GM21360 (cell line): ENCODE data around the gene PTN.

Source experiments
- ATAC-seq: cut with Tn5 transposase; IDR thresholded peaks from one replicate; pipeline ENCODE4 v1.9.1; 2021; ENCODE audit warnings: mild to moderate bottlenecking, moderate library complexity; ENCODE audit not compliant: unreplicated experiment

Gene PTN

DNA sequence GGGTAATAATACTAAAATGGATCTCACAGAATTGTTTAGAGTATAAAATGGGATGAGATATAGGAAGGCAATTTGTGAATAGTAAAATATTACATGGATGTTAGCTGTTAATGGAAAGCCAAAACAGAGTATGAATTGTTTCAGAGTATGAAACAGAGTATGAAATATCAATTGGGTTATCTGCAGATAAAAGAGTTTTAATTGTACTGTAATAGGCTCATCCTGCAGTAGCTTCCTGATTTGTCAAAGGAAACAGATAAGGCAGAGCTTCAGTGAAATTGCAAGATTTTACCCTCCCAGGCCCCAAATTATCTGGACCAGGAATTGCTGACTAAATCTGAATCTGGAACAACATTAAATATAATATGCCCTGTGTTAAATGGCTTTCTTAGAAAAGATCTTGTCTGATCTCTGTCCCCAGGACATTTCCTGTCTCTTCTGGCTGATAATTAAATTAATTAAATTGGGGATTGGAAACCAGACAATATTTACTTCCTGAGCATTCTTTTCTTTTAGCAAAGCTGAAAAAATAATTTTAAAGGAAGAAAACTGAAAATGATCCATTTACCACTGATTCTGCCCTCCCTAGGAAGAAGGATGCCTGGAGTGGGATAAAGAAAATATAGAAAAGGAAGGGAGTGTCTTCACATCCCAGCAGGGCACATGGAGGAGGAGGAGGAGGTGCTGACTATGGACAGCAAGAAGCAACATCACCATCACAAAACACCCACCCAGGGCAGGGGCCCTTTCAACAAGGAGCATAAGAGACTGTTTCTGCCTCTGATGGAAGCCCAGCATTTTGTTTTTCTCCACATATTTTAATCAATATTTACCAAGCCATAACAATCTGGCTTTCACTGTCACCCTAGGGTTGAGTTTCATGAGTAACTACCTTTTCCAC lies 18.5 kb downstream of the PTN start:
- no peak for ATAC-seq

DNA sequence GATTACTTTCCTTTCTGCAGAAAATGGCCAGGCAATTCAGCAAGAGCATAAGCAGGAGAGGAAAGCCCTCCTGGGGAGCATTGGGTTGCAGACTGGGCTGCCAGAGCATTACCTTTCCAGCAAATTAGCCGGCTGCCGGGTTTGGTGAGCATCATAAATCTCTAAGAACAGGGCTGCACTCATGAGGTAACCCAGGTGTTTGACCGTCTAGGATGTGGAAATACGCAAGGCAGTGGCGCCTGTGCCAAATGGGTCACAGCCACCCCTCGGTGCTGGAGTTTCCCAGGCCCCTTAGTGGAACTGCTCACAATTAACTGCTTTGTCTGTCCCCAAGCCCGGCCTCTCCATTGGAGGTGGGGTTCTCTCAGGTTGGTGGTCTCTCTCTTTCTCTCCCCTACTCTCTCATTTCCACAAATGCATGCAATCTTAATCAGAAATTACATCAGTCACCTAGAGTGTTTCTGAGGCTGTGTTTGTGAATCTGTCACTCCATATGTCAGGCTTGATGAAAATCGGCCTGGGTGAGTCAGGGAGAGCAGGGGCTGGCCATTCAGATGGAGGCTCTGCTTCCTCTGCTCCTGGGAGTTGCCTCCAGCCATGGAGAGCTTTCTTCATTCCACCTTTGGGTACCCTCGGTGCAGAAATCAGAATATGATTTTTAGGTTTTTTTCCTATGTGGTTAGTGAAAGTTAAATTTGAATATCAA lies 26.7 kb downstream of the PTN start:
- no peak for ATAC-seq

DNA sequence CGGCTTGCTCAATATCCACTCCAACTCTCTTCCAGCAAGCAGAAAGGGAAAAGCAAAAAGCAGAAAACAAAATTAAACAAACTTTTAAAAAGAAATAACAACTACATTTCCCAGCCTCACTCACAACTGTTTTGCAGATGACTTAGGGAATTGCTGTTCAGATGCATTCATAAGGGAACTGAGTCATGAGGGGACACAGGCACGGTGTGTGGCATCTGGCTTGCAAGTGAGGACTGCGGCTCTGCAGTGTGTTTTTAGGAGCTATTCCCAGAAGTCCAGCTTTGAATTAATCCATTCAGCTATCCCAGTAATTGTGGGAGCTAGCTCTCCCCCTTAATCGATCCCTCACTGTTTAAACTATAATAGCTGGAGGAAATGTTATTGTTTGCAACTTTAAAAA lies 30.3 kb downstream of the PTN start:
- ATAC-seq, result no peak

DNA sequence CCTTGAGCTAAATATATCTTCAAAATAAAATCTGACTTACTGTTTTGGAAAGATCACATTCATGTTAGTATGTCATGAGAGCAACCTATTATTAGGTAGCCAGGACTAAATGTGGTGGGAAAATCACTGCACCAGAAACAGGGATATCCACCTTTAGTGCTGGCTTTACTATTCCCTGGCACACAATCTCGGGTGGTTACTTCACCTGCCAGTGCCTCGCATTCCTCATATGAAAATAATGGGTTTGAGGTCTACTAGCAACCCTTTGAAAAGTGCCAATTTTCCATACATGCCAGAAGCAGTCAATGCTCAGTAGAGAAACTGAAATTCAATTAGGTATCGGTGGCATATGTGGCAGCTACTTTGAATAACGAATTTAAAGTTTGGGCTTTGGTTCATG lies 36.8 kb downstream of the PTN start:
- no peak for ATAC-seq

DNA sequence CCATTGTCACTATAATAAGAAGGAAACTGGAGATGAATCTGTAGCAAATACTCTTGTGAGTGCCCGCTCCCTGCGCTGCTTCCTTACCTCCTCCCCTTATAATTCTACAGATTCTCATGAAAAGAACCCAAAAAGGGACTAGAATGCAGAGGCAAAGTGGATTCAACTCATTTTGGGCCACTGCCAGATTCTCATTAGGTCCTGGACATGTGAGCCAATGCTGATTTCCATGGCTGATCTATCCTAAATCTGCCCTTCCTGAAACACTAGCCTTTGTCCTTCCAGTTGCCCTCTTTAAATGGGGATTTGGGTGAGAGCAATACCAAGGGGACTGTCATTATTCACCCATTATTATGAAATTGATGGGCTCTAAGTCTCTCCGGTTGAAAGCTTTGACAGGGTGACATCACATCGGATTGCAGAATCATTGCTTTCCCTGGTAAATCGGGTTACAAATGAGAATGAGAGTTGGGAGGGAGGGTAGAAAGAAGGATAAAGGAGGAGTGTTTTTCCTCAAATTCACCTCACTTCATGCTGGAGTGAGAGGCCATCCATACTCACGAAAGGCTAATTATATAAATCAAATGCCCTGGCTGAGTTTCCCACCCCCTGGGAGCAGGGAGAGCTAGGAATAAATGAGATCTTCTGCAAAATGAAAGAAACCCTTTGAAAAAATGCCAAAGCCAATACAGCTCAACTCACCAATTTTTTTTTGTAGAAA lies 37.5 kb downstream of the PTN start:
- no peak for ATAC-seq

DNA sequence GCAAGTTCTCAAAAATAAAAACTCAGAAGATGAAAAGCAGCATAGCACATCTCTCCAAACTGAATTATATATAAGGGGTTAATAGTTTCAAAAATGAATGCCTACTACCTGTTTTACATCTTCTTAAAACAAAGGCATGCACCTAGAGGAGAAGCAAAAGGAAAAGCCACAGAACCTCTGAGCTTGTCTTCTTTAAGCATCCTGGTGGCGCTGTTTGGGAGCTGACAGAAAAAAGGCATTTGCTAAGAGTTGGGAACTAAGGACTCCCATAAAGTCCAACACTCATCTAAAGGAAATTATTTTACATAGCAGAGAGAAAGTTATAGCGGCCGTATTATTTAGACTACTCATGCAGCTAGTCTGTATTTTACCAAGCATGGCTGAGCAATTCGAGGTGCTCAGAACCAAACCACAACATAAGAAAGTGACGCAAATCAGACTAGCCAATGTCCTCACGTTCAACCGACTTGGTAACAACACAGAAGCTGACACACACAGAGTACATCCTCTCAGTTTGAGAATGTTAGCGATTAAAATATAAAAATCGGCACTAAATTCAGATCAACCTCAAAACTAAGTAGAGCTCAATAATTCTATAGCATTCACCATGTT lies 38.8 kb downstream of the PTN start:
- ATAC-seq, result no peak

DNA sequence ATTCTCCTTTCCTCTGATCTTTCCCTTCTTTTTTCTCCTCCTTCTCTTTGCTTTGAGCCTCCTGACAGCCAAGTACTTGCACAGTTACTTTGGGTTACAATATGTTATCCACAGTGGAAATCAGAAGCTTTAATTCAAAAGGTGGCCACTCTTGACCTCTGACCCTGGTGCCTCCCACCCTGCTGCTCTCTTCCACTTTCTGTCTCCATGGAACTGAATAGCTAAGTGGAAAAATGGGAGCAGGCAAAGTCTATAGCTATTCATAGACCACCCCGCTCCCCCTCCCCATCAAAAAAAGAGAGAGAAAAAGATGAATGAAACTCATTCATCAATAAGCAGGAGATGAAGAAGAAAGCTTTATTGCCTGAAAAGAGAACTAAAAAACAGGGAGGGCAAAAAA lies 39.4 kb downstream of the PTN start:
- ATAC-seq, result no peak

DNA sequence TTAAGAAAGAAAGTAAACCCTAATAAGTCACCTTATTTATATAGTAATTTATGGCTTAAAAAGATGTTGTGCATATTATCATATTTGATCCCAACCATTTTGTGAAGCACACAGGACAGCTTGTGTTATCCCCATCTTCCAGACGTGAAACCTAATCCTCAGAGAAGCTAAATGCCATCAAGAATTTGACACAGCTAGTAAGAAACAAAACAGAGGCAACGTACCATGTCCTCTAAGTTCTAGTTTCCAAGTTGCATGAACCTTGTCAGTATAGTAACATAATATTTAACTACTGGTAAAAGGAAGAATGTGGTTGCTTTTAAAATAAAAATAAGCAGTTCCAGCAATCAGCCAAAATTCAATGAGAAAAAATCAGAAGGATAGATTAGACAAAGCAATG lies 41.5 kb downstream of the PTN start:
- no peak for ATAC-seq

DNA sequence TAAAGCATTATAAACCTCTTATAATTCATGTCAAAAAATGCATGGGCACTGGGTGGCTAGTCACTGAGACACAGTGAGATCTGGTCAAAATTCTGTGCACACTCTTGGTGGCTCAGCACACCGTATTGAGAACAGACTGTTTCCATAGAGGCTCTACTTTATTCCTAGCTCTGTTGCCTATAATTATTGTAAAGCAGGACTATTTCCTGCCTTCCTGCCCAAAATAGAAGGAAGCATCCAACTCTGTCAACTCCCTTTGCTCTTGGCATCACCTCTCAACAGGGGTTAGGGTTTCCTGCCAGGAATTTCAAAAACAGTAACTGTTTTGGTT lies 45.1 kb downstream of the PTN start:
- no peak for ATAC-seq

DNA sequence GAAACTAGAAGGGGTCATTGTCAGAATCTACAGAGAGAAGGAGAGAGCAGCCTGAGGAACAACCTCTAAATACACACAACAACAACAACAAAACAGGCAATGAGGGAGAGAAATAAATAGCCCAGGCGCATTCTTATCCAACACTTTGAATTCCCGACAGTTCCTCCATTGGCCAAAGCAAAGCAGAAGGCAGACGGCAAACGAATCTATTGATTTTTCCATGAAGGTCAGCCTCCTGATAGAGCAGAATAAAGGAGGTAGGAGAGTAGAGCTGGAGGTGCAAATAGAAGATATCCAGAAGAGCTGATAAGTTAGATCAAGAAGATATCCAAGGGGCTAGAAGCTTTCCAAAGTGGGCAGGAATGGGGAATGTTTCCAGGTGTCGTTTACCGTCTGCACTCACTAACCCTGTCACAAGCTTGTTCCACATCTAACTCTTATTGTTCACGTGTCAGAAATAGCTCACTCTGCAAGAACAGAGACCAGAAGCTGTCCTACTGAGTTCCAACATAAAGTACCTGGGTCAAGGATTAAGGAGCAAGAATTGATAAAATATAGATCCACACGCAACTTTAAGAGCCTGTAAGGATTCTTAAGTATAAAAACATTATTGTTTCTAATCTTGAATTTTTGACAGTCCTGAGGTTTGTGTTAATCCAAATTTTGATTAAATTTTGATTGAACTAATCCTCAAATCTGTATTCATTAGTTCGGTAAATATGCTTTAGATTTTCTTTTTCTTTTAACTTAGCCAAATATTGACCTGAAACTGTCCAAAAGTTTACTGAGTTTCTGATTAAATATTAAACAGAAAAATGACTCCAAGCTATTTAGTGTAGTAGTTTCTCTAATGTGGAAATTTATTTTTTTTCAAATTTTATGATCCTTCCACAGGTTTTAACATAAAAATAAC lies 45.7 kb downstream of the PTN start:
- no peak for ATAC-seq

DNA sequence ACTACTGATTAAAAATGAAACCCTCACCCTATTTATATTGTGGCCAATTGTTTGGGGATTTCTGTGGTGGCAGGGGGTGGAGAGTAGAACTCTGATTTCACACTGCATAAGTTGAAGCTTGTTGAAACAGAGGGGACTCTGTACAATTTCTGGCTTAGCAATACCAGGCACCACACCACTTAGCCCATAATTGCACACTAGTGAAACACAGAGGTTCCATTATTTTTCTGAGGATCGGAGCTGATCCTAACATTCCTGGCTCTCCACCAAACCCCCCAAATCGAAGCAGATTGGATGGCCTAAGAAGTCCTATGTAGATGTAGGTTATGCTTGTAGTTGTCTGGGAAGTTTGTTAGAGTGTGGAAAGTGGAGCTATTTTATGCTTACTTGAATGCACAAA lies 47.0 kb downstream of the PTN start:
- ATAC-seq, result no peak

DNA sequence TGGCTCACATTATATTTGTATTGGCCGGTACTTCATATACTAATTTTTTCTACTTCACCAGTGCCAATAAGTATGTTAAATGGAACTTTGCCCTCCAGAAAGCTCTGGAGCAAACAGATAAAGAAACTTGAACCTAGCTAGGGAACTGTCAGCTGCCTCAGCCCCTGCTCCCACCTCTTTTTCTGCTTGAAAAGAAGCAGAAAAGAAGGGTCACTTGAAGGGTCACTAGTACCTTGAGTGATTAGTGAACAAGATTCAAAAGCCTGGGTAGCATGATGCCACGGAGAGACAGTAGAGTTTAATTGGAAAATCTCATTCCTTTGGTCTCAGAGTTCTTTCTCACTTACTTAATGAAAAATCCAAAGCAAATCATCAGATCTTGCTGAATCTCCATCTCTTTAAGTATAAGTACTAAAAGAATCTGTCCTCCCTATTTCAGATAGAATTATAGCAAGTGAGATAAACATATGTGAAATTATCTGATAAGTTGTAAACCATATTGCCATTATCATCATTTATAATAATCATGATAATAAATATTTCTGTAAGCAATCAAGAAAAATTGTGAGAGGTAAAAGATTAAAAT lies 47.7 kb downstream of the PTN start:
- ATAC-seq, result no peak

DNA sequence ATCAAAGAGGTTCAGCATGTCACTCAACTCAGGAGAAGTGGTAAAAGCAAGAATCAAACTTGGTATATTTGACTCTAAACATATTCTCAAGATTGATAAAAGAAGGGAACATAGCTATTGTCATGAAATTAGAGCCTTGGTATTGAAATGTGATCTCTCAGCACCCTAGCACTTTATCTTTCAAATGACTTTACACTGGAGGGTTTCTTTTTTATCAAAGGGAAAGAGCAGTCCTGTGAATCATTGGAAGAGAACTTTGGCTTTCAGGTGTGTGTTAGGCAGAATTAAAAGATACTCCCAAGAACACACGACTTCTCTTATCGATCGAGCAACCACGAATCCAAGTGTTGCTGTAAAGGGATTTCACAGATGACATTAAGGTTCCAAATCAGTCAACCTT lies 54.4 kb downstream of the PTN start:
- no peak for ATAC-seq

DNA sequence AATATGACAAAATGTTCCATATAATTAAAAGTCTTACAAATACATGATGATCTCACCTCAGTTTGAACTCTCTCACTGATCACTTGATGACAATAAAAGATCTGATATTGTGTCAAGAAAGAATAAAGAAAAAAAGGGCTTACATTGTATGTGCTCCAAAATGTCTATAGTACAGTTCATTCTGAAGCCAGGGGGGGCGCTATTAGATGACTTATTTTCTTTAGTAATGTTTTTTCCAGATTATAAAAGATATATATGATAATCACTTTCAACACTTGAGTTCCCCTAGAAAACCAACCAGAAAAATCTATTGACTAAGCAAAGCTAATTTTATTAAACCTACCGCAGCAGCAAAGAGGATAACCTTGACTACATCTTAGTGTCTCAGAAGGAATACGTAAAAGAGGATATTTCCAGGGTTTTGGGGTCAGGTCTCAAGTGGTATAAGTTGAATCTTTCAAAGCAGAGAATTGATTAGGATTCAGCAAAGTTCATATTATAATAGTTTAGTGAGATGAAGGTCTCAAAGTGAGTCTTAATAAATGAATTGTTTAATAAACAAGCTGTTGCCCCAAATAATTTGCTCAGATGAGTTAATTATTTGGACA lies 55.8 kb downstream of the PTN start:
- no peak for ATAC-seq

DNA sequence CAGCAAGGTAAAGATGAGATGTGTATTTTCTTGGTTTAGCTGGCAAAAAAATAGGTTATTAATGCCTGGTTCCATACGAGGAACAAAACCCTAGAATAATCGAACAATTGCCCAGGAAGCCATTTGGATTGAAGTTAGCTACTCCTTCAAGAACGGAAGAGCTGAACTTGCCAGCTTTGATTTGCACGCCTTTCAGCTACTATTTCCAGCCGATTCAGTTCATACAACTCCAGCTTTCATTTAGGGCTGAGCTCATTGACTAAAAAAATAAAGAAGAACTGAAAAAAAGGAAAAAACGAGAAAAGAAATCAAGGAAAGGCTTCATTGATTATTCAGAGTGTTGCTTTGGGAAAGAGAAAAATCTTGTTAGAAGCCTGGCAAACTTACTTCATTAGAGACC lies 60.4 kb downstream of the PTN start:
- no peak for ATAC-seq

DNA sequence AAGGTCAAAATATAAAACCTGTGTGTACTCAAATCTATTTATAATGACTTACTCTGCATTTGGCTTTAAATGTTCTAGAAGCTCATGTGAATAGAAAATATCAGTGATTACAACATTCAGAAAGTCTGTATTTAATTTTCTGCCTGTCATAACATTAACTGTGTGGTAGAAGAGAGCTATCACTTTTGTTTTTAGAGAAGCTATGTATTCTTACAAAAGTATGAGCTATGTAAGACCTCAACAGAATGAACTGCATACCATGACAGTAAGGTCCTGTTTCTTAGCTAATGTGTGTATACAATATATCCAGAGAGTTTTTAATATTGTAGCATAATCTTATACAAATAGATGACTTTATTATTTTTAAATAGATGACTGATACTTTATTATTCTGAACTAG lies 61.5 kb downstream of the PTN start:
- no peak for ATAC-seq

DNA sequence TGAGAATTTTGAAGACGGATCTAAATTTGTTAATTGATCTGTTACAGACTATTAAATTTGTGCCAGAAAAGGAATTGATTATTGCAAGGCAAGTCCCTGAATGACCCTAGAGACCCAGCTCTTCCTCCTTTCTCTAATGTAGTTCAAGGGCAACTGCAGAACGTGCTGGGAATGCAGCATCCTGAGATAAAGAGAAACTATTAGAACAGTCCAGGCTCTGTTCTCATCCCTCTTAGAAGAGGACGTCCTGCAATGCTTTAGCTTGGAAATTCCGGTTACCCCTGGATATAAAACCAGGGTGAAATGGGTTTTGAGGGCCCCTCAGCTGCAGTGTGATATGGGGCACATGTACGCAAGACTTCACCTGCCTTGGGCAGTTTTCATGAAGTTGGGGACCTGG lies 67.3 kb downstream of the PTN start:
- ATAC-seq, result no peak

DNA sequence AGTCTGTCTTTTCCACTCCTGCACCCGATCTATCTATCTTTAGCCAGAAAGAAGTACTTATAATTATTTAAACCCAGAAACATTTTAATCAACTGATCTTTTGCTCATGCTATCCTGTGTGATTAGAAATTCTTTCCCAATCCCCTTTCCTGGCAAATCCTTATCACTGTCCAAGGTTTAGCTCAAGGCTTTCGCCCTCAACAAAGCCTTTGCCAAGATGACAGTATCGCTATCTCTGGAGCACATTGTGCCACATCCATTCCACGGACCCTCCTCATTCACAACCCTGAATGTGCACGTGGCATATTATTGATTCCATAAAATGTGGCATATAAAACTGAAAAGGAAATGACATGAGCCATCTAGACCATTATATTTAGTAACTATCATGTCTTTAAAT lies 71.3 kb downstream of the PTN start:
- ATAC-seq, result no peak

DNA sequence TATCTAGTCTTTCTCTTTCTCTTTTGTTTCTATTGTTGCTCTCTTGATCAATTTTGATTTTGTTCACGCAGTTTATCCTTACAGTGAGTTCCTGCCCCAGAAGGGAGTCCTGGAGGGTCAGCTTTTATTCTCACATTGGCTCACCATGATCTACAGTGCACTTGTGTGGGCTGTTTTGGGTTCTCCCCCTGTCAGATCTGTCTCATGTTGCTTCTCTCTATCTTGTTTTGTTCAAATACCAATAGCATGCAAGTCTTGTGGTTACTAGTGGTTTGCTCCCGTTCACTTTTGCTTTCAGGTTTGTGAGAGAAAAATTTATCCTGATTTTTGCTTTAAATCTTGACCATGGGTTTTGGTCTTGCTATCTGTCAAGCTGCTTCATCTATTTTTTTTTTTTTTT lies 74.3 kb downstream of the PTN start:
- ATAC-seq, result no peak
